SJCRH30 (cell line): ENCODE results near the gene F2RL2. TPM values are rescaled to one million over a fixed set of nuclear protein-coding genes. Genes with fewer than 3 reads are reported as not detected.
"Not testable (repeated sequence)": the region's sequence is repeated elsewhere in the genome, so short reads cannot be mapped to it uniquely, and the experiment has no call there.

ENCODE experiments used
- DNase-seq, 2 experiments: peaks; one replicate each; pipeline ENCODE4 v3.0.0-alpha.2; 2015 to 2020
- H3K27ac ChIP-seq: fragments of 250-450 bp; sonication (Bioruptor Pico); 2 replicates; pipeline ENCODE4 v1.5.1; 2020; ENCODE audit warnings: mild to moderate bottlenecking, moderate library complexity
- H3K27me3 ChIP-seq: fragments of 250-450 bp; sonication (Bioruptor Pico); 2 replicates; pipeline ENCODE4 v1.5.1; 2020; ENCODE audit warnings: mild to moderate bottlenecking, moderate library complexity
- H3K36me3 ChIP-seq: fragments of 250-450 bp; sonication (Bioruptor Pico); 2 replicates; pipeline ENCODE4 v1.5.1; 2020; ENCODE audit warnings: mild to moderate bottlenecking, moderate library complexity
- H3K4me1 ChIP-seq: fragments of 250-450 bp; sonication (Bioruptor Pico); 2 replicates; pipeline ENCODE4 v1.5.1; 2020; ENCODE audit warnings: mild to moderate bottlenecking, moderate library complexity
- H3K4me3 ChIP-seq: fragments of 250-450 bp; sonication (Bioruptor Pico); 2 replicates; pipeline ENCODE4 v1.5.1; 2020; ENCODE audit warnings: mild to moderate bottlenecking, moderate library complexity
- H3K9me3 ChIP-seq: fragments of 250-450 bp; sonication (Bioruptor Pico); replicated peaks from 2 replicates; pipeline ENCODE4 v1.5.1; 2020; ENCODE audit warnings: mild to moderate bottlenecking, moderate library complexity
- total RNA-seq: library from RNA; depleted of rRNA; stranded (reverse); fragments of >200 nt; shearing (Covaris generic); gene quantifications from 2 replicates; pipeline ENCODE4 v1.2.3, GENCODE V29; 2014

The F2RL2 gene
- total RNA-seq, 1 experiment from 2014 or later, result 20.2 TPM

- no peak overlapping the region for H3K4me3 ChIP-seq
- no peaks in the 10 kb centered on the region for H3K27me3 ChIP-seq
- no peaks in the 10 kb centered on the region; the same call in 1 of the 2 replicates for H3K36me3 ChIP-seq
- no peak overlapping the region for H3K27ac ChIP-seq
- no peaks in the 10 kb centered on the region for H3K4me1 ChIP-seq
- peak in 1 of 2 experiments; percentile 30 for DNase-seq
- H3K9me3 ChIP-seq, result no peaks in the 10 kb centered on the region
Observed at GRCh38 chr5:76608833-76609232, 14.4 kb downstream of the F2RL2 start.

DNA sequence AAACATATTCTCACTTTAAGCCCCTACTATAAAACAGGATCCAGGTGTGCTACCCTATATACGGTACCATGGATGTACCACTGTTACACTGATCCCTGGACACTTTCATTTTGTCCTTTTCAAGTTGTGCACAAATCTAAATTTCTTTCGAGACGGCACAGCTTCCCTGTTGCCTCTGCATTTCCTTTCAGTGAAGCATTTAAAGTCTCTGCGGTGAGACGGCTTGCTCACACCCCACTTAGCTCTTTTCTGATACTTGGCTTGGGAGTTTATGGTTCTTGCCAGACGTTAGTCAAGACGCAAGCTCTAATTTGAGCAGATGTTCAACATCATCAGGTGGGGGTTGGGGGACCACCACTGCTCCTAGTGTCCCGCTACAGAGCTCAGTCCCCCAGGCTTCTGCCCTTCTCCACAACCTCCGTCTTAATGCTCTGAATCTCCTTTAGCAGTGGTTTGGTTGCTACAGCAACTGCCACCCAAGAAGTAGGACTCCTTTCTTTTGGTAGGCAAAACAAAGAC is 15.8 kb downstream of the F2RL2 start:
- H3K27me3 ChIP-seq, result no peaks in the 10 kb centered on the region
- H3K36me3 ChIP-seq, result no peaks in the 10 kb centered on the region; the same call in 1 of the 2 replicates
- peak in 1 of 2 experiments; percentile 25 for DNase-seq
- no peaks in the 10 kb centered on the region for H3K9me3 ChIP-seq
- H3K4me1 ChIP-seq, result no peaks in the 10 kb centered on the region
- no peak overlapping the region; the same call in 1 of the 2 replicates for H3K27ac ChIP-seq
- H3K4me3 ChIP-seq, result peak overlapping the region; percentile 15; the same call in 1 of the 2 replicates

DNA sequence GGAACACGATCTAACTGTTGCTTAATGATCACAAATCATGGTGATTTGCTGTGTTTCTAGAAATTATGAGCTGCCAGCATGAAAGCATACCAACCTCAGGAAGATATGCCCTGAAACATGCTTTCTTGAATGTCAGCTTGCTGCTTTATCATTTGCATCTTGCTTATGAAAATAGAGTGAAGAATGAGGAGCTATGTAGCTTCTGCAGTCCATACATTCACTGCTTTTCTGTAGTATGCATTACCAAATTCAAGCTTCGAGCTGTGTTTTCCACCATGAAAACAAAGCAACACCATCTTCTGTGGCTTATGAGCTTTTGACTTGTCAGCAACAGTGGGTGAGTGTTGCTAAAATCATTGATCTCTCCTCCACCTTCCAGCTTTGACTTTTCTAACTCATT is 16.5 kb downstream of the F2RL2 start:
- Histone ChIP-seq H3K36me3 (no peaks in the 10 kb centered on the region; the same call in 1 of the 2 replicates), H3K4me1 (peaks cover 4% of the 10 kb centered on the region; the same call in 1 of the 2 replicates), H3K4me3 (no peak overlapping the region), H3K27me3 (no peaks in the 10 kb centered on the region), H3K9me3 (no peaks in the 10 kb centered on the region), H3K27ac (no peak overlapping the region)
- DNase-seq, result no peak

DNA sequence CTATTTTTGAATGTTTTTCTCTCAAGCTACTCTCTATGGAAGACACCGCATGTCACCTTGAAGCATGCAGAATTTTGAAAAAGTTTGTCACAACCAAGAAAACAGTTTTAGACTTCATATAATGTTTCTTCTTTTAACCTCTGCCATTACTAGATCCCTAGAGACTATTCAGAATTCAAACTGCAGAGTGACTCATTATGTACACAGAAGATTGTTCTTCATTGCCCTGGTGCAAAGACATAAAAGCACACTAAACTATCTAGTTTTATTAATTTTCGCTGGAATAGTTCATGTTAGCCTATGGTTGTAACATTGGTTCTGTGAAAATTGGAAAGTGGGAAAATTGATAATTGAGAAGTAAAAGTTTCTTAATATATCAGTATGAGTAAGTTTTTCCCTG is 18.4 kb downstream of the F2RL2 start:
- no peaks in the 10 kb centered on the region for H3K9me3 ChIP-seq
- no peaks in the 10 kb centered on the region for H3K27me3 ChIP-seq
- no peak overlapping the region for H3K27ac ChIP-seq
- H3K4me3 ChIP-seq, result no peak overlapping the region
- peaks cover 6% of the 10 kb centered on the region; the same call in 1 of the 2 replicates for H3K4me1 ChIP-seq
- no peak for DNase-seq
- no peaks in the 10 kb centered on the region for H3K36me3 ChIP-seq

GRCh38 chr5:76603991-76604390 is 19.2 kb downstream of the F2RL2 start:
- H3K36me3 ChIP-seq, H3K27ac ChIP-seq, H3K4me1 ChIP-seq, DNase-seq, H3K9me3 ChIP-seq, H3K27me3 ChIP-seq, H3K4me3 ChIP-seq: not testable (repeated sequence)

DNA sequence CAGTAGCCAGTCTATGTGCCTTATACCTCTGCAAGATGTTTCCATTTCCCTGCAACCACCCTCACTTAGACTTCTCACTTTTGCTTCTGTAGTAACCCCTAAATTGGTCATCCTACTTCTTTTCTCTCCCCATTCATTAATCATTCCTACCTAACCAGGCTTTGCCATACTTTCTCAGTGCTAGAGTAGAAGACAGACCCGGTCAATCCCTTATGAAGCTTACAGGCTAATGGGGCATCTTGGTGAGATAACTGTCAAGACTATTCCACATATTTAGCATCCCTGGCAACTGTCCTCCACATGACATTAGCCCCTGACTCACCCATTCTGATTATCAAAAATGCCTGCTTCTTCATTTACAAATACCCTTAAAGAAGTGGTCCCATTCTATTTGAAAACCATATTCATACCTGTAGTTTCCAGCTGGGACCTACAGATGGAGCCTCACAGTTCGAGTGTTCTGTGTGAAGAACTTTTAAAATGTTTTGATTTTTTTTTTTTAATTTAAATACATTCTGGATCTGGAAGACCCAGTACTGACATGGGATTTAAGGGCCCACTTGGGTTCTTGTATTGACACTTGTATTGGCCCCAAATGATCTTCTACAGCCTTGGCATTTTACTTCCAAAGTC is 21.0 kb downstream of the F2RL2 start:
- DNase-seq, result peak in 1 of 2 experiments; percentile 26

GRCh38 chr5:76601470-76601869 is 21.7 kb downstream of the F2RL2 start:
- peak; percentile 47 to 85 for DNase-seq
- Histone ChIP-seq H3K27me3 (no peaks in the 10 kb centered on the region), H3K36me3 (no peaks in the 10 kb centered on the region), H3K4me3 (no peak overlapping the region), H3K4me1 (peaks cover 6% of the 10 kb centered on the region; the same call in 1 of the 2 replicates), H3K27ac (no peak overlapping the region), H3K9me3 (no peaks in the 10 kb centered on the region)

More for the DNA sequence above, 21.0 kb downstream of the F2RL2 start:
- no peaks in the 10 kb centered on the region for H3K9me3 ChIP-seq
- H3K36me3 ChIP-seq, result no peaks in the 10 kb centered on the region
- peaks cover 6% of the 10 kb centered on the region; the same call in 1 of the 2 replicates for H3K4me1 ChIP-seq
- H3K4me3 ChIP-seq, result no peak overlapping the region
- H3K27me3 ChIP-seq, result no peaks in the 10 kb centered on the region
- H3K27ac ChIP-seq, result no peak overlapping the region

DNA sequence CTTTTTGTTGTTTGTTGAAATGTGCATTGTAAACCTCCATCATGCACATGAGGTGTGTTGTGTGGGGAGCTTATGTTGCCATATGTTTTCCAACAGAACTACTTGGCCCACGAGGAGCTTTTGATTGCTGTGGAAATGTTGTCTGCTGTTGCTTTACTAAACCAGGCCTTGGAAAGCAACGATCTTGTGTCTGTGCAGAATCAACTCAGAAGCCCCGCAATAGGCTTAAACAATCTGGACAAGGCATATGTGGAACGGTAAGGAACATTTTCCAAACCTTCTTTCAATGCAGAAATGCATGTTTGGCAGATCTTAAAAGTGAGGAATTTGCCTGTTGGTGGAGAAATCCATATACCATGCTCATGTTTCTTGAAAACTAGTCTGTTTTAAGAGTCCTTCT is 22.5 kb downstream of the F2RL2 start:
- H3K4me3 ChIP-seq, result no peak overlapping the region

DNA sequence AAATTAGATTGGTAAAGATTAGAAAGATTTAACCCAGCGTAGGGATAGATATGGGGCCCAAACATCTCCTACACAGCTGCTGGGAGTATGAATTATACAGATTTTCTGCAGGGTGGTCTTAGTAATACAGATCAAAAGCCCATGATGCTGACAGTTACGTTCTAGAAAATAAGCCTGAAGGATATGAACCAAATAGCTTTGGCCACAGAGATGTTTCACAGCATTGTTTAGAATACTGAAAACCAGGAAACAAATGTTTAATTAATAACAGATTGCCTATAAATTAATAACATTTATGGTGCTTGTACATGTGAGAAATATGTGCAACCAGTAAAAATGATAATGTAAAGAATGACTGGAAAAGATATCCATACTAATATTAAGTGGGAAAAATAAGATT is 24.7 kb downstream of the F2RL2 start:
- Histone ChIP-seq H3K4me3 (no peak overlapping the region), H3K27ac (no peak overlapping the region), H3K9me3 (no peaks in the 10 kb centered on the region), H3K4me1 (peaks cover 6% of the 10 kb centered on the region; the same call in 1 of the 2 replicates), H3K27me3 (no peaks in the 10 kb centered on the region; the same call in 1 of the 2 replicates), H3K36me3 (no peaks in the 10 kb centered on the region)
- DNase-seq, result no peak

More for the DNA sequence above, 22.5 kb downstream of the F2RL2 start:
- Histone ChIP-seq H3K36me3 (no peaks in the 10 kb centered on the region), H3K27ac (no peak overlapping the region), H3K4me1 (peaks cover 6% of the 10 kb centered on the region; the same call in 1 of the 2 replicates), H3K27me3 (no peaks in the 10 kb centered on the region), H3K9me3 (no peaks in the 10 kb centered on the region)
- no peak for DNase-seq

DNA sequence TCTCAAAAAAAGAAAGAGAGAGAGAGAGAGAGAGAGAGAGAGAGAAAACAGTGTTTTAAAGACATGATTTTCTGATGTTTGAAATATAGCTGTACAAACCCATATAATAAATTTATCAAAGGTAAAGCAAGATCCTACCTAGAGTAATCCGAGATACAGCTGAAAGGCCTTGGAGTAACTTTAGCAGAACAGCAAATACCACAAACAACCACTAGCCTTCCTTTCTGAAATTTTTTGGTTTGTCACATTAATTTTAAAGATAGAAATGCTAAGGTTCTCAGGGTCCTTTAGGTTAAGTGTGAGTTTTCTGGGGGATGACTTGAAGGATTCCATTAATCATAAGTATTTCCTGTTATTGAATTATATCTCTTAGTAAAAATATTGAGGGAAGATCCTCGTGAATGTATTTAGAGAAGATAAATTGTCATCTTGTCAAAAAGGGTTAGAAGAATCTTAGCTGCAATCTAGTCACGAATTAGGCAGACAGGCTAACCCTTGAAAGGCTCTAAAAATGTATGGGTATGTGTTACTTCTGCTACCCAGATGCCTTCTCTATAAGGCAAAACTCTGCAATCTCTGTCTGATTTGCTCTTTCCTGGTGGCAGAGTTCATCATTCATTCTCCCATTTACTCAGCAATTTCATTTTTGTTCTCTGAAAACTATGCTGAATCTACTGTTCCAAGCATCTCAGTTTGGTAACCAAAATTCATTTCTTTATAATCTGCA is 27.3 kb downstream of the F2RL2 start:
- no peak overlapping the region for H3K27ac ChIP-seq
- no peak for DNase-seq
- H3K27me3 ChIP-seq, result no peaks in the 10 kb centered on the region; the same call in 1 of the 2 replicates
- H3K36me3 ChIP-seq, result no peaks in the 10 kb centered on the region
- H3K4me3 ChIP-seq, result no peak overlapping the region
- H3K4me1 ChIP-seq, result no peaks in the 10 kb centered on the region
- no peaks in the 10 kb centered on the region for H3K9me3 ChIP-seq

DNA sequence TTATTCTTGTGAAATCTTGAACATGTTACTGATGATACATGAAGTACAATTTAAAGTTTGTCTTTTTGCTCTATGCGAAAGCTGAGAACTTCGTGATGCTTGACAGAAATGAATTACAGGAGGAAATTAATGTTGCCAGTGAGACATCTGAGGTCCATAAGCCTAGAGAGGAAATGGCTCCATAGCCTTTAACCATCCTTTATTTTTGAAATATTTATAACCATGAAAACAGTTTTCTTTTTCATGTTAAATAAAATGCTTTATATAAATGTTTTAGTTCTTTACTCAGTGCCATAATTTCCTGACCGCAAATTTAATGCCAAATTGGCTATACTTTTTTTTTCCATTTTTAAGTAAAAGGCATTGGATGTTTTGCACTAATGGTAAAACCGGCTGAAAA is 29.1 kb downstream of the F2RL2 start:
- Histone ChIP-seq H3K27me3 (no peaks in the 10 kb centered on the region; the same call in 1 of the 2 replicates), H3K27ac (no peak overlapping the region), H3K4me3 (no peak overlapping the region), H3K4me1 (no peaks in the 10 kb centered on the region), H3K36me3 (no peaks in the 10 kb centered on the region), H3K9me3 (no peaks in the 10 kb centered on the region)
- DNase-seq, result no peak

- H3K4me3 ChIP-seq, result no peak overlapping the region
- no peaks in the 10 kb centered on the region for H3K36me3 ChIP-seq
- H3K27ac ChIP-seq, result no peak overlapping the region
- H3K4me1 ChIP-seq, result no peaks in the 10 kb centered on the region
- no peak for DNase-seq
- H3K9me3 ChIP-seq, result no peaks in the 10 kb centered on the region
- no peaks in the 10 kb centered on the region; the same call in 1 of the 2 replicates for H3K27me3 ChIP-seq
Observed at GRCh38 chr5:76592692-76593091, 30.5 kb downstream of the F2RL2 start.

DNA sequence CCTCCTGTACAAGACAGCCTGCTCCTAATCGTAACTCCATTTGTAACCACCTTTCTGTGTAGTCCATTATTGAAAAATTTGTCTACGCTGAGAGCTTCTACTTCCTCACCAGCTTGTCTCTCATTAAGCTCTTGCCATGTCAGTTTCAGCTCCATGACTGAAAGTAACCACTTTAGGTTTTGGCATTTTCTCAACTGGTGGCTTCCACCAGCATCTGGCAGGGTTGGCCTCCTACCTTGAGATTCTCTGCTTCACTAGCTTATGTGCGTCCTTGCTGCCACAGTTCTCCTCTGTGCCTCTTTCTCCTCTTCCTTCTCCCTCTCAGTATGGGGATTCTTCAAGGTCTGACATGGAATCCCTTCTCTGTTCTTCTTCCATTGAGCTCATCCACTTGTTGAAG is 31.8 kb downstream of the F2RL2 start:
- no peaks in the 10 kb centered on the region for H3K4me1 ChIP-seq
- no peak overlapping the region for H3K27ac ChIP-seq
- no peak overlapping the region for H3K4me3 ChIP-seq
- H3K9me3 ChIP-seq, result no peaks in the 10 kb centered on the region
- H3K27me3 ChIP-seq, result no peaks in the 10 kb centered on the region; the same call in 1 of the 2 replicates
- H3K36me3 ChIP-seq, result no peaks in the 10 kb centered on the region
- DNase-seq, result no peak

GRCh38 chr5:76590027-76590426 is 33.2 kb downstream of the F2RL2 start:
- no peak for DNase-seq
- Histone ChIP-seq H3K4me3 (no peak overlapping the region), H3K36me3 (no peaks in the 10 kb centered on the region), H3K27me3 (no peaks in the 10 kb centered on the region; the same call in 1 of the 2 replicates), H3K27ac (no peak overlapping the region), H3K9me3 (no peaks in the 10 kb centered on the region), H3K4me1 (no peaks in the 10 kb centered on the region)

- Histone ChIP-seq H3K4me3 (no peak overlapping the region), H3K27me3 (no peaks in the 10 kb centered on the region)
Observed at GRCh38 chr5:76586531-76586930, 36.7 kb downstream of the F2RL2 start.

More at GRCh38 chr5:76586531-76586930, 36.7 kb downstream of the F2RL2 start:
- DNase-seq, result no peak
- H3K36me3 ChIP-seq, result no peaks in the 10 kb centered on the region
- H3K4me1 ChIP-seq, result no peaks in the 10 kb centered on the region
- no peak overlapping the region for H3K27ac ChIP-seq
- H3K9me3 ChIP-seq, result no peaks in the 10 kb centered on the region
